Measurements from ENCODE around the gene ZMYND8. TPM values are rescaled to one million over a fixed set of nuclear protein-coding genes. Genes with fewer than 3 reads are reported as not detected.
"Not testable (repeated sequence)": the region's sequence is repeated elsewhere in the genome, so short reads cannot be mapped to it uniquely, and the experiment has no call there.

Gene ZMYND8
- total RNA-seq, 1 donor from 2014 or later: 18.6 TPM

- TF ChIP-seq, protein P1, sequence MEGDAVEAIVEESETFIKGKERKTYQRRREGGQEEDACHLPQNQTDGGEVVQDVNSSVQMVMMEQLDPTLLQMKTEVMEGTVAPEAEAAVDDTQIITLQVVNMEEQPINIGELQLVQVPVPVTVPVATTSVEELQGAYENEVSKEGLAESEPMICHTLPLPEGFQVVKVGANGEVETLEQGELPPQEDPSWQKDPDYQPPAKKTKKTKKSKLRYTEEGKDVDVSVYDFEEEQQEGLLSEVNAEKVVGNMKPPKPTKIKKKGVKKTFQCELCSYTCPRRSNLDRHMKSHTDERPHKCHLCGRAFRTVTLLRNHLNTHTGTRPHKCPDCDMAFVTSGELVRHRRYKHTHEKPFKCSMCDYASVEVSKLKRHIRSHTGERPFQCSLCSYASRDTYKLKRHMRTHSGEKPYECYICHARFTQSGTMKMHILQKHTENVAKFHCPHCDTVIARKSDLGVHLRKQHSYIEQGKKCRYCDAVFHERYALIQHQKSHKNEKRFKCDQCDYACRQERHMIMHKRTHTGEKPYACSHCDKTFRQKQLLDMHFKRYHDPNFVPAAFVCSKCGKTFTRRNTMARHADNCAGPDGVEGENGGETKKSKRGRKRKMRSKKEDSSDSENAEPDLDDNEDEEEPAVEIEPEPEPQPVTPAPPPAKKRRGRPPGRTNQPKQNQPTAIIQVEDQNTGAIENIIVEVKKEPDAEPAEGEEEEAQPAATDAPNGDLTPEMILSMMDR (conservative IDR thresholded peaks at IDR 0.05; ENCODE audit: low read depth, low read length): no peak
- no peak overlapping the region for H3K4me3 ChIP-seq (ENCODE audit: low read depth, low read length)
- DNase-seq (ENCODE audit: low read depth): no peak
Measured at GRCh38 chr20:47379433-47380150, 23.1 kb upstream of the ZMYND8 start.

DNA sequence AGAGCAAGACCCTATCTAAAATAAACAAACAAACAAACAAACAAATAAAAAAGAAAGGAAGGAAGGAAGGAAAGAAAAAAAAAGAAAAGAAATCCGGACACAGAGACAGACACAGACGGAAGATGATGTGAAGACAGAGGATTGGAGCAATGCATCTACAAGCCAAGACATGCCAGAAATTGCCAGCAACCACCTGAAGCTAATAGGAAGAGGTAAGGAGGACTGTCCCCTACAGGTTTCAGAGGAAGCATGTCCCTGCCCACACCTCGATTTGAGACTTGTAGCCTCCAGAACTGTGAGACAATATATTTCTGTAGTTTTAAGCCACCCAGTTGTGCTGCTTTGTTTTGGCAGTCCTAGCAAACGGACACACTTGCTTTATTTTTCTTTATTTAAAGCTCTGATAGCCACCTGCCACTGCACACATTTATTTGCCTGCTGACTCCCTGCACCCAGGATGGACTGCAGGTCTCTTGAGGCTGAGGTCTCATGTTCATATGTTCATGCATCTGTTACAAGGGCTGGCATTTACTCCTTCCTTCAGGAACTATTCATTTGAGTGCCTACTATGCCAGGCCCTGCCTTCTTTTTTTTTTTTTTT is 20.7 kb upstream of the ZMYND8 start:
- TF ChIP-seq, protein P1 (conservative IDR thresholded peaks at IDR 0.05; ENCODE audit: low read depth, low read length): no peak
- DNase-seq (ENCODE audit: low read depth): no peak

DNA sequence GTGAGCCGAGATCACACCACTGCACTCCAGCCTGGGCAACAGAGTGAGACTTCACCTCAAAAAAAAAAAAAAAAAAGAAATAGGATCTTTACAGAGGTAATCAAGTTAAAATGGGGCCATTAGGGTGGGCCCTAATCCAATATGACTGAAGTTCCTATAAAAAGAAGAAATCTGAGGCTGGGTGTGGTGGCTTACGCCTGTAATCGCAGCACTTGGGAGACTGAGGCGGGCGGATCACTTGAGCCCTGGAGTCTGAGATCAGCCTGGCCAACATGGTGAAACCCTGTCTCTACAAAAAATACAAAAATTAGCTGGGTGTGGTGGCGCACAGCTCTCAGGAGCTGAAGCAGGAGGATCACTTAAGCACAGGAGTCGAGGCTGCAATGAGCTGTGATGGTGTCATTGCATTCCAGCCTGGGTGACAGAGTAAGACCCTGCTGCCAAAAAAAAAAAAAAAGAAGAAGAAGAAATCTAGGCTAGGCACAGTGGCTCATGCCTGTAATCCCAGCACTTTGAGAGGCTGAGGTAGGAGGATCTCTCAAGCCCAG is 19.7 kb upstream of the ZMYND8 start:
- not testable (repeated sequence) for H3K4me3 ChIP-seq (ENCODE audit: low read depth, low read length); DNase-seq (ENCODE audit: low read depth)

More for the DNA sequence above, 20.7 kb upstream of the ZMYND8 start:
- no peak overlapping the region for H3K4me3 ChIP-seq (ENCODE audit: low read depth, low read length)

DNA sequence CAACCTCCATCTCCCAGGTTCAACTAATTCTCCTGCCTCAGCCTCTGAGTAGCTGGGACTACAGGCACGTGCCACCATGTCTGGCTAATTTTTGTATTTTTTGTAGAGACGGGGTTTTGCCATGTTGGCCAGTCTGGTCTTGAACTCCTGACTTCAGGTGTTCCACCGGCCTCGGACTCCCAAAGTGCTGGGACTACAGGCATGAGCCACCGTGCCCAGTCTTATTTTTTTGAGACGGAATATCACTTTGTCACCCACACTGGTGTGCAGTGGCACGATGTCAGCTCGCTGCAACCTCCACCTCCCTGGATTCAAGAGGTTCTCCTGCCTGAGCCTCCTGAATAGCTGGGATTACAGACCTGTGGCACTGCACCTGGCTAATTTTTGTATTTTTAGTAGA is 17.6 kb upstream of the ZMYND8 start:
- DNase-seq (ENCODE audit: low read depth); H3K4me3 ChIP-seq (ENCODE audit: low read depth, low read length): not testable (repeated sequence)

GRCh38 chr20:47373206-47373733 is 16.8 kb upstream of the ZMYND8 start:
- TF ChIP-seq, protein P1 (conservative IDR thresholded peaks at IDR 0.05; ENCODE audit: low read depth, low read length): no peak
- H3K4me3 ChIP-seq (ENCODE audit: low read depth, low read length): no peak overlapping the region
- no peak for DNase-seq (ENCODE audit: low read depth)

GRCh38 chr20:47370850-47371782 is 14.6 kb upstream of the ZMYND8 start:
- TF ChIP-seq, protein P1 (conservative IDR thresholded peaks at IDR 0.05; ENCODE audit: low read depth, low read length): no peak
- DNase-seq (ENCODE audit: low read depth): no peak
- no peak overlapping the region for H3K4me3 ChIP-seq (ENCODE audit: low read depth, low read length)

DNA sequence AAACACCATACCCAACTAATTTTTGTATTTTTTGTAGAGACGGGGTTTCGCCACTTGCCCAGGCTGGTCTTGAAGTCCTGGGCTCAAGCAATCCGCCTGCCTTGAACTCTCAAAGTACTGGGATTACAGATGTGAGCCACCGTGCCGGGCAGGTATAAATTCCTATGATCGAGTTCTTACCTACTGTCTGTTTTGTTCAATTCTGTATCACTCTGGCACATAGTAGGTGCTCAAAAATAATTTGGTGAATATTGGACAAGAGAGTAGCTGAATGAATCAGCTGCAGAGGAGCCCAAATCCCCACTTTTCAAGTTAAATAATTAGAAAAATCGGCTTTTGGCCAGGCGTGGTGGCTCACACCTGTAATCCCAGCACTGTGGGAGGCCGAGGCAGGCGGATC is 13.7 kb upstream of the ZMYND8 start:
- TF ChIP-seq, protein P1 (conservative IDR thresholded peaks at IDR 0.05; ENCODE audit: low read depth, low read length): no peak
- no peak for DNase-seq (ENCODE audit: low read depth)
- no peak overlapping the region for H3K4me3 ChIP-seq (ENCODE audit: low read depth, low read length)

All from epithelial cell of proximal tubule (primary cell).